GM12873 (cell line): ENCODE measurements around the gene HEATR5B.
A peak's percentile ranks its signal among the peaks of the same experiment; 100 is the strongest.

Source experiments
- TF ChIP-seq, protein P1 (sequence below): IDR thresholded peaks from 2 replicates; pipeline ENCODE4 v1.5.1; 2012; ENCODE audit warnings: low read depth, mild to moderate bottlenecking, moderate library complexity, low read length, control low read depth; ENCODE audit not compliant: insufficient read depth; ENCODE audit errors: missing control alignments

Gene HEATR5B

DNA sequence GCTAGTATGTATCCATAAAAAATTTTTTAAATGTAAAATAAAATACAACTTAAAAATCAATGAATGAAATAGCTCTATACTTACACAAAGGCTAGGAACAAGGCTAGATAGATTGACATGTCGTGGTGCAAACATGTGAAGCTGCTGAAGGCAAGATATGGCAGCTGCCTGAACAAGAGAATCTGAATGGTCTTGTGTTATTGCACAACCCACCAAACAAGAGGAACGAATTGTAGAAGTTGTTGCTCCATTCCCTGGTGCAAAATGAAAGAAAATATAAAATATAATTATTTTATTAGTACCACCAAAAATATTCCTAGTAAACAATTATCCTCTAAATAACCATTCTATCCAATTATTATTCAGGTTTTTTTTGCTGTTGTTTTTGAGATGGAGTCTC is 46.4 kb downstream of the HEATR5B start:
- TF ChIP-seq, protein P1, sequence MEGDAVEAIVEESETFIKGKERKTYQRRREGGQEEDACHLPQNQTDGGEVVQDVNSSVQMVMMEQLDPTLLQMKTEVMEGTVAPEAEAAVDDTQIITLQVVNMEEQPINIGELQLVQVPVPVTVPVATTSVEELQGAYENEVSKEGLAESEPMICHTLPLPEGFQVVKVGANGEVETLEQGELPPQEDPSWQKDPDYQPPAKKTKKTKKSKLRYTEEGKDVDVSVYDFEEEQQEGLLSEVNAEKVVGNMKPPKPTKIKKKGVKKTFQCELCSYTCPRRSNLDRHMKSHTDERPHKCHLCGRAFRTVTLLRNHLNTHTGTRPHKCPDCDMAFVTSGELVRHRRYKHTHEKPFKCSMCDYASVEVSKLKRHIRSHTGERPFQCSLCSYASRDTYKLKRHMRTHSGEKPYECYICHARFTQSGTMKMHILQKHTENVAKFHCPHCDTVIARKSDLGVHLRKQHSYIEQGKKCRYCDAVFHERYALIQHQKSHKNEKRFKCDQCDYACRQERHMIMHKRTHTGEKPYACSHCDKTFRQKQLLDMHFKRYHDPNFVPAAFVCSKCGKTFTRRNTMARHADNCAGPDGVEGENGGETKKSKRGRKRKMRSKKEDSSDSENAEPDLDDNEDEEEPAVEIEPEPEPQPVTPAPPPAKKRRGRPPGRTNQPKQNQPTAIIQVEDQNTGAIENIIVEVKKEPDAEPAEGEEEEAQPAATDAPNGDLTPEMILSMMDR, result no peak

DNA sequence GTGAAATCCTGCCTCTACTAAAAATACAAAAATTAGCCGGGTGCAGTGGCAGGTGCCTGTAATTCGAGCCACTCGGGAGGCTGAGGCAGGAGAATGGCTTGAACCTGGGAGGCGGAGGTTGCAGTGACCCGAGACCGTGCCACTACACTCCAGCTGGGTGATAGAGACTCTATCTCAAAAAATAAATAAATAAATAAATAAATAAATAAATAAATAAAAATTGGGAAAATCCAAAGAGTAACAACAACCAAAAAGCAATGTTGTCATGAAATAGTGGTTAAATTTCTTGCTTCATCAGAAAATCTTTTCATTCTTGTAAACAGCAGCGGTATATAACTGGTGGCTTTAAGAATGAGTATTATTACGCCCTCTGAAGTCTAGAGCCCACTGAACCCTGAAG is 54.4 kb downstream of the HEATR5B start:
- TF ChIP-seq, protein P1, result no peak

DNA sequence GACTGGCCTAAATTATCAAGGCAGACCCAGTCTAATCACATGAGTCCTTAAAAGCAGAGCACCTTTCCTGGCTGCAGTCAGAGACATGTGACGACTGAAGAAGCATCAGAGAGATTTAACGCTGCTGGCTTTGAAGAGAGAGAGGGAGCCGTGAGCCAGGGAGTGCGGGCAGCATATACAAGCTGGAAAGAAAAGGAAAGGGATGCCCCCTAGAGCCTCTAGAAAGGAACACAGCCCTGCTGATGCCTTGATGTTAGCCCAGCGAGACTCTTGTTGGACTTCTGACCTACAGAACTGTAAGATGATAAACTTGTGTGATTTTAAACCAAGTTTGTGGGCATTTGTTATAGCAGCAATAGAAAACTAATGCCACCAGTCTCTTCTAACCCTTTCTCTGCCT is 58.1 kb downstream of the HEATR5B start:
- TF ChIP-seq, protein P1, result peak; percentile 40

DNA sequence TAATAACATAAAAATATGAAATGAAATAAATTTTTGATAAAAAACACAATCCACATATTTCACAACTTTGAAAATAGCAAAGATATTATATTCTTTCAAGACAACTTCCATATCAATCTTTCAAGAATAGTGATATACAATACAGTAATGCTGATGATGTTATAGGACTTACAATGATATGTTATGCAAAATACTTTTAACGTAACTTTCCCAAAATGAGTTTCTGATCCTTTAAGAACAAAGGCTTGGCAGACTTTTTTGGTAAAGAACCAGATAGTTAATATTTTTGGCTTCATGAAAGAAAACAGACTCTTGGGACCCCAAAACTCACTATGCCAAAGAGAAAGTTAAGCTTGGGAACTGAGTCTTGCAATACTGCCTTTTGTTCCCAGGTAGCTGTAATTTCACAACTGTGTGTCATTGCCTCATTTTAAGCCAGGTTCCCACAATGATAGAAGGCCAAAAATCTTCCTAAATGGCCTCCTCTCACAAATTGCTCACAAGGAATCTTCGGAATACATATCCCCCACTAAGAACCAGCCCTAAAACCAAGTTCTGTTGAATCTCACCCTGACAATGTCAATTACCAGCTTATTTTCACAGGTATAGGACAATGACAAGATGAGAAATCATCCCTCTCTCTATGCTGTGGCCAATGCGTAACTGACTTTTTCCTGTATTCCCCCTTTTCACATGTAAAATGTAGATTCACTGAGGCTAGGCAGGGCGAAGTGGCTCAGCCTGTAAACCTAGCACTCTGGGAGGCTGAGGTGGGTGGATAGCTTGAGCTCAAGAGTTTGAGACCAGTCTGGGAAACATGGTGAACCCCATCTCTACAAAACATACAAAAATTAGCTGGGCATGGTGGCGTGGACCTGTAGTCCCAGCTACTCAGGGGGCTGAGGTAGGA is 63.0 kb downstream of the HEATR5B start:
- TF ChIP-seq, protein P1, result no peak

DNA sequence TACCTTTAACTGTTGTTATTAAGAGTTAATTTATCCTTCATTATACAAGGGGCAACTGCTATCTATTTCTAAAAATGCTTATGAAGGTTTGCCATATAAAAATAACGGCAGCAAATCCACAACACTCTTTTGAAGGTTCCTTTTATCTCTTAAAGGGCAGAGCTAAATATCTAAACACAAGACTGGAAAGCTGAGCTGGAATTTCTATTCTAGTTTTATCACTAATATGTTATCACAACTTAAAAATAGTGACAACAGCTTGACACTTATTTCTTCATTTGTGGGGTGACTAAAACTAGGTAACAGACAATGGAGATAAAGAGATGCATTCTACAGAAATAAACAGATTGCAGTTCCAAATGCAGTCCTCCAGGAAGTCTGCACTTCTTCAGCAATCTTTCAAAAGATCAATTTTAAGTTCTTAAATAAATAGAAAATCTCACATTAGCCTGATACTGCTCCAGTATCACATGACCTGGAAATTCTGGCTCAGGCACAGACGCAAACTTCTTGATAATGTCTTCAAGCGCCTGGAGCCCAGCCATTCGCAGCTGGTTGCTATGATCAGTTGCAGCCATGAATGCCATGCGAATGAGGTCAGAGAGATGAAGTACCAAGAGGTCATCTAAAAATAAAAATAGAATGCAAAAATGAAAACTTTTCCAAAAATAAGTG is 63.8 kb downstream of the HEATR5B start:
- TF ChIP-seq, protein P1, result no peak

DNA sequence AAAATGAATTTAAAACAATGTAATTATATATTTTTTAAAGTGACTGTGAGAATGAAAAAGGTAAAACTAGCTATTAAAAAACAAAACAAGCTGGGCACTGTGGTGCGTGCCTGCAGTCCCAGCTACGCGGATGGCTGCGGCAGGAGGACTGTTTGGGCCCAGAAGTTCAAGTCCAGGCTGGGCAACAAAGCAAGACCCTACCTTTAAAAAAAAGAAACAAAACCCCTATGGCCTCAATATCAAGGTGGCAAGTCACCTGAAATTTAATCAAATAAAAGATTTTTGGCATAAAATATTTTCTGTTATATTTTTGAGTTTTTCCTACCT is 70.9 kb downstream of the HEATR5B start:
- TF ChIP-seq, protein P1, result no peak

DNA sequence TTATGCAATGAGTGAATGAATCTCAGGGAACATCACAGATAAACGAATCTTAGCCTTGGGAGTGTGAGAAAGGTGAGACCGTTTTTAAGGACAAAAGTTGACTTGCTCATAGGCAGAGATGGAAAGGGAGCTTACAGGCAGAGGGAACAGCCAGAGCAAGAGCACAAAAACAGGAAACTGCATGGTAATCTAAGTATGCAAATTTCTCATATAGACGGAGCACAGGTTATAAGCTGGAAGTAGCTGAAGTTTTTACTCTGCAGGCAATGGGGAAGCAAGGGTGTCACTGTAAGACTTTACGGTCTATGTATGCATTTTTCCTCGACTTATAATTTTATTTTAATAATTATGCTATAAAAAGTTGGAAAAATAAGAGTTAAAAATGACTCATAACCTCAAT is 73.0 kb downstream of the HEATR5B start:
- TF ChIP-seq, protein P1, result no peak
